ENCODE data around the gene CELSR1.

Gene CELSR1

DNA sequence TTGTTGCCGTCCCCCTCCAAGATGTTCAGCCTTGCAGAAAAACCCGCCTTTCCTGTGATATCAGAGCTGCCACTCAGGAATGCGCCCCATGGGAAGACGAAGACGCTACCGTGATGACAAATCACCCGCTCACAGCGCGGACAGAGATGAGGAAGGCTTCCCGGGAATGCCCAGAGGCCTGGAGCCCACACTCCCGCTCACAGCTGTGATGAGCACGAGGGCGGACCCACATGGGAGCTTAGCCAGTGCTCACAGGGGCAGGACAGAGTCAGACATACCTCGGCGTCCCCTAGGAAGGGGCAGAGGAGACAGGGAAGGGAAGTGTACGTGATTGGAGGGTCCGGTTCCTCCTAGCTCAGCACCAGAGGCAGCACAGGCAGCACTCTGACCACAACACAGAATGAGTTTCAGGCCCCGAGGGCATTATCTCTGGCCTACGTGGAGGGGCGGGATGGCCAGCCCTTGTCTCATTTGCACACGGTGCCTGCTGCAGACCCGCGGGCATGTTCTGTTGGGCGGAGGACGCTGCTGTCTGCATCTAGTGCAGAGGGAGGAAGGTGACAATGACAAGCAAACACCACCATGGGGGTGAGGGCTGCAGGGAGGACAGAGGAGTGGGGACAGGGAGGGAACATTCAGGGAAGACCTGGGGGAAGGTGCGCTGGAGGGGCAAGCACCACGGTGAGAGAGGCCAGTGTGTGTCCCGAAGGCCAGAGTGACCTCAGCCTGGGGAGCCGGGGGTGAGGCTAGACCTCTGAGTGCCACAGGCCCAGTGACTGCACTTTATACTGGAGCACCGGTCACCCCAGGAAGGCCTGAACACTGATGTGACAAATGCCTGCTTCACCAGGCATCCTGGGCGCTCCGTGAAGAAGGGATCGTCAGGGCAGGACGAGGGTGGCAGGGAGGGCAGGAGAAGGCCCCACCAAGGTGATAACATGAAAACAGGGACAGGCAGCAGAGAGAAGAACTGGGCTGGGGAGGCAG is 79.6 kb downstream of the CELSR1 start:
- DNase-seq: peak; percentile 46

DNA sequence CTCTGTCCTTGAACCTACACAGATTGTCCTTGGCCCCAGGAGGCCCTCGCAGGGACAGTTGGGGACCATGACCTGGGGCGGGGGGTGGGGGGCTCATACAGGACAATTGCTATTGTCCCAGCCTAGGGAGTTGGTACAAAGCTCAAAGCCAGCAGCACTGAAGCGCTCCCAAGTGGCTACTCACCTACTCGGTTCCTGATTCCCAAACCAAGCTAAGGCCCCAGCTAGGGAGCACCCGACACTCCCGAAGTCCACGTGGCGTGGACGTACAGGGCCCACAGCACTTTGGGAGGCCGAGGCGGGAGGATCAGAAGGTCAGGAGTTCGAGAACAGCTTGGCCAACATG is 80.6 kb downstream of the CELSR1 start:
- DNase-seq: no peak

DNA sequence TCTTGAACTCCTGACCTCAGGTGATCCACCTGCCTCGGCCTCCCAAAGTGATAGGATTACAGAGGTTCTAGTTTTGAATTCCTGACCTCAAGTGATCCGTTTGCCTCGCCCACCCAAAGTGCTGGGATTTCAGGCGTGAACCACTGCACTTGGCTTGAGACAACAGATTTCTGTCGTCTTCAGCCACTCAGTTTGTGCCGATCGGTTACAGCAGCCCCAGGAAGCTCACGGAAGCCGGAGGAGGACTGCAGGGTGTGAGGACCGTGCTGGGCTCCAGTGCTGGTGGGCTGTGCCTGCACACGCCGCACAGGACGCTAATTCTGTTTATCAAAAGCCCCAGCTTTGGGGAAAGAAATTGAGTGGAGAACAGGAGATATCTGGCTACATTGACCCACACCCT is 82.0 kb downstream of the CELSR1 start:
- no peak for DNase-seq

DNA sequence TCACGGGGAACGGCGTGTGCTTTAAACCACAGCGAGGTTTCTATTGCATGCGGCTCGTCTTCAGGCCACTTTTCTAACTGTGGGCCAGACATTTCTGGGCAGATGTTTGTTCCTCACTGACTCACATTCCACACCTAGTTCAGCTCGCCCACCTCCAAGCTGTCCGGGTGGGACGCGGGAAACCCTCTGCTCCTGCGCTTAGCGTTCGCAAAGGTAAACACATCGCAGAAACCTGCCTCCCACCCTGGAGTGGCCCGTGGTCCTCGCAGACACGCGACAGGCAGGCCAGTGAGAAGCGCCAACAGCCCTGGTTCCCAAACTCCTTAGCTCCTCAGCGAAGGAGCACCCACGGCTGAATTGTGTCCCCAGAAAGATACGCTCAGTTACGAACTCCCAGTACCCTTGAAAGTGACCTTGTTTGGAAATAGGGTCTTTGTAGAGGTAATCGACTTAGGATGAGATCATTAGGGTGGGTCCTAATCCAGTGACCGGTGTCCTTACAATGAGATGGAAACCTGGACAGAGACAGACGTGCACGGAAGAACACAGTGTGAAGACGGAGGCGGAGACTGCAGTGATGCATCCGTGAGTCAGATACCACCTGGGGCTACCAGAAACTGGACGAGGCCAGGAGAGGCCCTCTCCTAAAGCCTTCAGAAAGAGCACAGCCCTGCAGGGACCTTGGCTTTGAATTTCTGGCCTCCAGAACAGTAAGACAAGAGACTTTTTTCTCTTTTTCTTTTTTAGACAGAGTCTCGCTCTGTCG is 82.7 kb downstream of the CELSR1 start:
- no peak for DNase-seq

DNA sequence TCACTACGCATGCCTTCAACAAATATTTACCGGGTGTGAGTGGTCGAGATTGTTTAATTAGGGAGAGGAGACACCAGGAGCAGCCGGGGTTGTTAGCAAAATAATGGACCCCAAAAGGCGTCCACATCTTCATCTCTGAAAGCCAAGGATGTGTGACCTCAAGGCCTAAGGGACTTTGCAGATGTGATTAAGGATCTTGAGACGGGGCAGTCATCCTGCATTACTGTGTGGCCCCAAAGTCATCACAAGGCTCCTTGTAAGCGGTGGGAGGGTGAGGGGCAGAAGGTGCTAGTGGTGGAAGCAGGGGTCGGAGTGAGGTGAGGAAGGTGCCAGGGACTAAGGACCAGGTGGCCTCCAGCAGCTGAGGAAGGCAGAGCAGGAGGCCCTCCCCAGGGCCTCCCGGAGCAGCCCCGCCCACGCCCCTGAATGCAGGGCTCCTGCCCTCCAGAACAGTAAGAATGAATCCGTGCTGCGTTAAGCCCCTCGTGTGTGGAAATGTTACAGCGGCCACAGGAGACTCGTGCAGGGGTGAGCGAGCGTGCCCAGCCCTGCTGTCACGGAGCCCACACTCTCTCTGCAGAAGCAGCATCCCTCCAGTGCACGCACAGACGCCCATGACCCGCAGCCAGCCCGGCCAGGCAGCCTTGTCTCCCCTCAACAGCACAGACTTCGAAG is 83.5 kb downstream of the CELSR1 start:
- no peak for DNase-seq

DNA sequence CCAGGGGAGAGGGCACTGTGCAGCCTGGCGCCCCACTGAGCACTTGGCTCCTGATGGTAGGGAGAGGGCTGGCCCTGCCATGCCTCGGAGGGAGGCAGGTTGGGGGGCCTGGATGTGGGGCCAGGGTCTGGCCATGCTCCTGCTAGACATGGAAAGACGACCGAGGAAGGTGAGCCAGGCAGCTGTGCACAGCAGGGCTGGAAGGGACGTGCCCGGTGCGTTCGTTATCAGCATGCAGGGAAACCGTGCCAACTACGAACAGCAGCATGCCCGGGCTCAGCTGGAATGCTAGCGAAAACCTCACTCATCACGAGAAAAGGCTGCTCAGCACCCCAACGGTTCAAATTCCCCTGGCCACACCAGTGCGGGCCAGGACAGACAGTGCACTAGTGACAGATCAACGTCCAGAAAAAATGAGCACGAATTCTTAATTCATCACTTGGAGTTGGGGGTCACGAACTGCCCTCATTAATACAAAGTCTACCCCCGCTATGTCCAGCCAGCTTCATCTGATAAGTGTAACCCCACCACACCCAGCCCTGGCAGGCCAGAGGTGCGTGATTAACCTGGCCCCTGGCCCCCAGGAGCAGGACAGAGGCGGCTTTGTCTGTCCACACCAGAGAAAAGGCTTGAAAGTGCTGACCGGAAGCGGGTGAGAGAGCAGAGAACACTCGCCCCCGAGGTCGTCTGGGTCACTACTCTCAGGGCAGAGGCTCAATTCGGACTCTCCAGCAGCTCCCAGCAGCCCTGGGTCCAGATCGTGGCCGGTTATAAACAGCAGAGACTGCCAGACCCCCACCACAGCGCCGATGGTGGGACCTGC is 84.2 kb downstream of the CELSR1 start:
- DNase-seq: no peak

DNA sequence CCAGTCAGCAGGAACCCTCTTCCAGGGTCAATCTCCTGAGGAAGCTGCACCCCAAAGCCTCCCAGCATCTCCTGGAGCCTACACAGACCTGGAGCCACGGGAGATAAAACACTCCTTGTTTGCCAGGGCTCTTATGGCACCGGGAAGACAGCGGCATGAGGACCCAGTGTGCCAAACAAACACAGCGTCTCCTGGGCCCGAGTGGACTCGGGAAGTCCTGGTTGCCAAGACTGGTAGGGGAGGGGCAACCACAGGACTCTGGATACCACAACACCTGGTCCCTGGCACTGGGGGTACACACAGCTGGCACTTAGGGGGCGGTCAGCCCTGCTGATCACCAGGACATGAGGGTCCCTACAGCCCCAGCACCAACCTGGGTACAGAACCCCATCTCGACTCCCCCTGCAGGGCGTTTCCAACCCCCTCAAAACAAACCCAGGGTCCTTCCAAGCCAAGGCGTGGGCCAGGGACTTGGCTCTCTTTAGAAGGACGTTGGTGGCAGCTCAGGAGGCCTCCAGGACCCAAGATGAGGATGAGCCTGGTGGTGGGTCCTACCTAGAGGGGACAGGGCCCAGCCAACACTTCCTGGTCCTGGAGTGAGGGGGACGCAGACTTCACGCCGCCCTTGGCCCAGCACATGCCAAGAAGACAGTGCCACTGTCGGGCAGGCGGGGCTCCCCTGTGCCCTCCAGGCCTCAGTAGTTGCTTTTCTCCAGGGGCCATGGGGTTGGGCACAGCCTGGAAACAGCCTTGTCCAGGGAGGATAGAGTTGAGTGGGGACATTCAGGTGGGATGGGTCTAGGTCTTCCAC is 85.0 kb downstream of the CELSR1 start:
- no peak for DNase-seq

DNA sequence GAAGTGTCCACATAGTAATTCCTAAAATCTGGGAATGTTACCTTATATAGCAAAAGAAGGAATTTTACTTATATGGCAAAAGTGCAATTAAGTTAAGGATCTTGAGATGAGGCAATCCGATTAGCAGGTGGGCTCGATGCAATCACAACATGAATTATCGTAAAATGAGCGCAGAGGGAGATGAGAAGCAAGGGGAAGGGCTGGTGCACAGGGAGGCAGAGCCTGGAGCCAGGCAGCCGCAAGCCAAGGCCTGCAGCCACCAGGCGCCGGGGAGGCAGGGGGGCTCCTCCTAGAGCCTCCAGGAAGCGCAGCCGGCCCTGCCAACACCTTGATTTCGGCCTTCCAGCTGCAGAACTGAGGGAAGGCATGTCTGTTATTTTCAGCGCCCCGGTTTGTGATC is 85.7 kb downstream of the CELSR1 start:
- no peak for DNase-seq

DNA sequence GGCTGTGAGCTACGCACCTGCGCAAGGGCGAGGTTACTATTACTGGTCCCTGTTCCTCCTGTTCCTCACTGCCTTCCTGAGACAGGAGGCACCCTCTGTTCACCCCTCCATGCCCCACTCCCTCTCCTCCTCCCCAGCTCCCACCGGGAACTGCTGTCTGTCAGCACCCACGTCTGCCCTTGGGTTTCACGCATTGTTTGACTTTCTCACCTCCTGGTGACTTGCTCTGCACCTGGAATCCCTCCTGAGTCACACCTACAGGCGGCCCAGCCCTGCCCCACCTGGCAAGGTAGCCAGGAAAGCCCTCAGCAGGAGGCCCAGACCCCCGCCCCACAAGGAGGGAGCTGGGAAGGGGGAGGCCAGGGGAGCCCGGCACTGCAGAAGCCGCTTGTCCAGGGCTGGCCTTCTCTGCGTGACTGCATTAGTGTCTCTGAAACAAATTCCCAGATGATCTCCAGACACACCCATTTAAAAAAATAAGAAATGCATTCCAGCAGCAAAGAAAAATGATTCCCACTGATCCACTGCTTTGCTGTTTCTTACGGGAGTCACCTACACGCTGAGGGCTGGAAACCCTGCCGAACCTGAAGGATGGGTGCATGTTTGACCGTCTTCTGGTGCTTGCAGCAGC is 86.4 kb downstream of the CELSR1 start:
- no peak for DNase-seq

DNA sequence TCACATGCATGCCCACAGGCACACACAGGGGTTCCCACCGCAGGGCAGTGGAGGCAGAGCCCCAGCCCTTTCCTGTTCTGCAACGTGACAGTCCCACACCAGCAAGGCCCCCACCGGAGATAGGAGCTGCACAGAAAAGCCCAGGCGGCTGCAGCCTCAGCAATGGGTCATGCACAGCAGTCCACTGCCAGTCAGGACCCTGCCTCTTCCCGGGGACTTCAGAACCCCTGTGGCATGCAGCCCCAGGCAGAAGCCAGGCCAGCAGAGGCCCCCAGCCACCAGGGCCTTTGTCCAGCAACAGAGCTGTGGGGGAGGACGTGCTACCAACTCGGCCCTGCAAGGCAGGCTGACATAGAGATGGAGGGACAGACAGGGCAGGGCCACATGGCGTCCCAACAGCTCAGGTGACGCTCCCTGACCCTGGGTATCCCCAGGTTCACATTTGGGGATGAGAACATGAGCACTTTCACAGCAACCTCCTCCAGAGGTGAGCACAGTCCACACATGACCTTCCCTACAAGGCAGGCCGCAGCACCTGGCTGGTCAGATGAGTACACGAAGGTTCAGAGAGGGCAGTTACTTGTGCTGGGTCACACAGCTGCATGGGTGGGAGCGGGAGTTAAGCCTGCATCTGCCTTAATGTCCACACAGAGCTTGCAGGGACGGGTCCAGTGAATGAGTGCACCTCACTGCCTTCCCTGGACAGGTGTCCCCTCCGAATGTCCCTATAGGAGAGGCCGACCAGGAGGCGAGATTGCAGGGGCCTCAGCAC is 87.3 kb downstream of the CELSR1 start:
- DNase-seq: no peak

DNA sequence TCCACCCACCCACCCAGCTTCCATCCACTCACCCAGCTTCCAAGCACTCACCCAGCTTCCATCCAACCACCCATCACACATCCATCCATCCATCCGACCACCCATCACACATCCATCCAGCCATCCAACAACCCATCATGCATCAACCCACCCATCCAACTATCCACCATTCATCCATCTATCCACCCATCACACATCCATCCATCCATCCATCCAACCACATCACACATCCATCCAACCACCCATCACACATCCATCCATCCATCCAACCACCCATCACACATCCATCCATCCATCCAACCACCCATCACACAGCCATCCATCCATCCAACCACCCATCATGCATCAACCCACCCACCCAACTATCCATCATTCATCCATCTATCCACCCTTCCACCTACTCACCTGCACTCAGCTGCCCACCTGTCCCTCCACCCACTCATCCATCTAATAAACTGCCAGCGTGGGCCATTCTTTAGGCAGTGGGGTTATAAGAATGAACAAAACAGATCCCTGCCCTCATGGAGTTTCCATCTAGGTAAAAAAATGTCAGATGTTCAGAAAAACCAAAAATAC is 88.2 kb downstream of the CELSR1 start:
- no peak for DNase-seq

DNA sequence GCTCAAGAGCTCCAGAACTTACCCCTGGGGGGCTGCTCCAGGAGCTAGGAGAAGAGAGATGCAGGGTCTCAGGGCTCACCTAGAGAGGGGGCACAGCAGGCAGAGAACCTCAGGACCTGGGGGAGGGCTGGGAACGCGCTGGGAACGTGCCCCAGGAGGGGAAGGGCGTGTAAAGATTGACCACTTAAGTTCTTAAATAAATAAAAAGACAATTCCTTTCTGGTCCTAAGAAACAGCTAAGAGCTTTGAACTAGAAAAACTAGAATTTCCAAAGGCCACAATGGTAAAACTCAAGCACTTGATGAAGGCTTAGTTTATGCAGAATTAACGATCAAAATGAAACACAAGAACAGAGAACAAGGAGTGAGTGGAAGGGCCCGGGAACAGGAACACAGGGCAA is 89.1 kb downstream of the CELSR1 start:
- no peak for DNase-seq

DNA sequence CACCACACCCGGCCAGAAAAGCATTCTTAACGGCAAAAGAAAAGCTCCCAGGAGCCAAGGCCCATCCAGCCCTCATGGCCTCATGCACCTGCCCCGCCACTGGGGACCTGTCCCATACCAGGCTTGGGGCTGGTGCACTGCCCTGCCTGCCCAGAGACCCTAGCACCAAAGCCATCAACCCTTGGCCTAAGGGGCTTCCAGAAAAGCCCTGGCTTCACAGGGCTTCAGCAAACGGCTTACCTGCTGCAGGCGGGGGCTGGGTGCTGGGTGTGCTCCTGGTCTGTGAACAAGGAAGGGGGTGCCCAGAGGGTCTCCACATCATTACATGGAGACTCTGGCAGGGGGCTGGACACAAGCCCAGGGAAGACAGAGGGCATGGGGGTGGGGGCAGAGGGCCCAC is 89.5 kb downstream of the CELSR1 start:
- DNase-seq: no peak

DNA sequence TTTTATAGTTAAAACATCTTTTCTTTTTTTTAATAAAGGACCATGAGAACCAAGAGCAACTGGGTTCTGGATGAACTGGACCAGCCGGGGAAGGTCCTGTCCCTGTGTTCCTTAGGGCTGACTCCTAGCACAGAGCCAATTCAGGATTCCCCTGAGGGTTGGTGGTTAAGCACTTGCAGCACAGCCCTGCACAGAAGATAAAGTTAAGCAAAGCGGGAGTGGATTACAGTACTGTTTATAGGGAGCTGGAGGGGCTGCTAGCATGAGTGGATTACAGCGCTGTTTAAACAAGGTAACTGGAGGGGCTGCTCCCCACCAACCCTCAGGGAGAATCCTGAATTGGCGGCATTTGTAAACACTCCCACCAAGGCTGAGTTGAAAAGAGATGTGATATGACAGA is 90.6 kb downstream of the CELSR1 start:
- no peak for DNase-seq

DNA sequence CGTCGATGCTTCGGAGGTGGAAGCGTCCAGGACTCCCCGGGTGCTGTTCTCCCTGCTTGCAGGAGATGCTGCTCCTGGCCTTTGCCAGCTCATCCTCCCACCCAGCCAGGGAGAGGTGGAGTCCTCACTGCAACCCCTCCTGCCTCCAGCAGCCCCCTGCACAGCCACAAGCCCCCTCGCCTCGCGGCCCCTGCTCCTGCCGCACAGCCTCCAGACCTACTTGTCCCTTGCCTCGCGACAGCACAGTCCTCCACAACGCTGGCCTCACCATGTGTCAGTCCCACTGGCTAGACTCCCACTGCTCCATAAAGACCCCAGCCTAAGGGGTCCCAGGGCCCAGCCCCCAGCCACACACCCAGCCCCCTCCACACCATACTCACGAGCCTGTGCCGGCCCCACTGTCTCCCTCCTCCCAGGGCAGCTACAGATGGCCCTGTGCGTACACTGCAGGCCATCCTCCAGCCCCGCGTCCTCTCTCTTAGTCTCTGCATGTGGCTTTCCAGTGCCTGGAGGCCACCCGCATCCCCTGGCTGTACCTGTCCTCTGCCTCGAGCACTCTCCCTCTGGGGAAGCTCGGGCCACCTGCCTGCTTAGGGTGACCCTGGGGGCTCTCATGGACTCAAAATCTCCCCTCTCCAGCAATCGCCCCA is 91.5 kb downstream of the CELSR1 start:
- no peak for DNase-seq

DNA sequence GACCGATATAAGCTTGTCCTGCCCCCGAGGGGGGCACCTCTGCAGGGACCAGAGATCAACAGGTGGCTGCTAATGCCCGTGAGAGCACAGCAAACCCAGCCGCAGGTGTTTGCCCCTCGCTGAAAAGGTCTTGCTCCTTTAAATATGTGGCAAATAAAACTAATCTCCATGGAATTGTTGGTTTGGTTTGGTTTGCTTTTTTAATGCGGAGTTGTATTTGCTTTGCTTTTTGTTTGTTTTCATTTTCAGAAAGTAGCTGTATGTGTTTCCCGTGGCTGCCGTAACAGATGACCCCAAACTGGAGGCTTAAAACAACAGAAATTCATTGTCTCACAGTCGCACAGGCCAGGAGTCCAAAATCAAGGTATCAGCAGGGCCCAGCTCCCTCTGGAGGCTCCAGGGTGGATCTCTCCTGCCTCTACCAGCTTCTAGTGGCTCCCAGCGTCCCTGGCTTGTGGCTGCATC is 93.0 kb downstream of the CELSR1 start:
- no peak for DNase-seq

DNA sequence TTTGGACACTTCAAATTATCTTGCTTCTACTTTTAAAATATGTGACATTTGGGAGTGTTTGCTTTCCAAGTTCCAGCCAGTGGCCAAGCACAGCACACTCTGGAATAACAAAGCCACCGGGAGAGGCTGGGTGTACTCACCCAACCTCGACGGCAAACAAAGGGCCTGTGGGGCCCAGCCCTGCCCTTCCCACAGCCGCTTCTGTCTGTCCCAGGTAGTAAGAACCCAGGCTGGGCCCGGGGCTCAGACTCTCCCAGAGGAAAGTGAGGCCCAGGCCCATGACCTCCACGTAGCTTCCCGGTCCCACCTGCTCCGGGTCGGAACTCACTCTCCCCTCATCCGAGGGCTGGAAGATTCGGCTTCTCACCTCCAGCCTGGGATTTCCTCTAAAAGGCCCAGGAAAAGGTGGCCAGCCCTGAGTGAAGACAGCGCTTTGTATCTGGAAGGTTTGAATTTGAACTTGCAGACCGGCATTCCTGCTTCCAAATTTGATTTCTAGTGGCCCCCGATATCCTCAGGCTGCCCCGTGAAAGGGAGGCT is 93.5 kb downstream of the CELSR1 start:
- DNase-seq: no peak

DNA sequence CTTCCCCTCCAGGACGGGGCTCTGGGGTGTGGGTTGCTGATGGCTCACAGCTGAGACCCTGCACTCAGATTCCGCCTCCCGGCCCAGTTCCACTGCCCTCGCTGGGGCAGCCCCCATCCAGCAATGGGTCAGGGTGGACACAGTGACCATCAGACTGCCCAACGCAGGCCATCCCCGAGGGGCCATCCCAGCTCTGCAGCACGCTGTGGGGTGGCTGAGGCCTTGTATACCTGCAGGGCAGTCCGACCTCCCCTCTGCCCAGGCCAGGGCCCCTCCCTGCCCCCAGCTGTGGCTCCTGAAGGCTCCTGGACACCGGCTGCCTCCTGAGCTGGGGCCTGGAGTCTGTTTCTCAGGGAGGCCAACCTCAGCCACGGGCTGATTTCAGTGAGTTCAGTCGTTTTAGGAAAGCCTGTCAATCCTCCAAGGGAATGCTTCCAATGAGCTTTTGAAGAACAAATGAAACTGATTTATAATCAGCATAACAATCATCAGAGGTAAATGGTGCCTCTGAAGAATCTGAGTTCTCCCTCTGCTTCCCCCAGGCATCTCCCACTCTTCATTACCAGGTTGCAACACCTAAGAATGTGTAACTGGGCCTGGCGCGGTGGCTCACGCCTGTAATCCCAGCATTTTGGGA is 95.1 kb downstream of the CELSR1 start:
- DNase-seq: no peak
